ENCODE measurements around the gene SMYD1.

Gene SMYD1

GRCh38 chr2:88148929-88149438 lies 81.4 kb downstream of the SMYD1 start:
- no peak for DNase-seq

DNA sequence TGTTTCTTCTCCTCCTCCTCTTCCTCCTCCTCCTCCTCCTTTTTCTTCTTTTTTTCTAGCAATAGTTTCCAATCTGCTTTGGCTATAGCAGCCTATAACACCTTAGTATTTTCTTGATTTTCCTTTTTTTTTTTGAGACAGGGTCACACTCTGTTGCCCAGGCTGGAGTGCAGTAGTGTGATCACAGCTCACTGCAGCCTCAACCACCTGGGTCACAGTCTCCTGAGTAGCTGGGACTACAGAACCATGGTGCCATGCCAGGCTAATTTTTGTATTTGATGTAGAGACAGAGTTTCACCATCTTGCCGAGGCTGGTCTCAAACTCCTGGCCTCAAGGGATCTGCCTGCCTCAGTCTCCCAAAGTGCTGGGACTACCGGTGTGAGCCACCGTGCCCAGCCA lies 91.9 kb downstream of the SMYD1 start:
- no peak for DNase-seq

DNA sequence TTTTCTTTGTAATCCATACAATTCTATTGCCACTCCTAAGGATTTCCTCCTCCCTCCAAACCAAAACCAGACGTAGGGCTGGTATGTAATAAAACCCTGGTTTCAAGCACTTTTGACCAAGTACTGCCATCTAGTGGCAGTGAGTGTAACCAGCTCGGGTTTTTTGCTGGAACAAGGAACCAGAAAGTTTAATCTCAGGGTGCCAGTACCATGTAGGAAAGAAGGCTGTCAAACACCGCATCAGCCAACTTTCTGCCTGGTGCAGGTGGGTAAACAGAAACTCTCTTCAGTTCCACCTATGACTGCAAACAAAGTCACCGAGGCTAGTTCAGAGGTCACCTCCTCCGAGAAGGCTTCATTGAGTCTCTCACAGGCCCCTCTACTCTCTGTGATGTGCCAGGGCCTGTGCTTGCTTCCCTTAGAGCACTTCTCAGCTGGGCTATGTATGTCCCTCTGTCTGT lies 92.4 kb downstream of the SMYD1 start:
- peak; percentile 40 for DNase-seq

DNA sequence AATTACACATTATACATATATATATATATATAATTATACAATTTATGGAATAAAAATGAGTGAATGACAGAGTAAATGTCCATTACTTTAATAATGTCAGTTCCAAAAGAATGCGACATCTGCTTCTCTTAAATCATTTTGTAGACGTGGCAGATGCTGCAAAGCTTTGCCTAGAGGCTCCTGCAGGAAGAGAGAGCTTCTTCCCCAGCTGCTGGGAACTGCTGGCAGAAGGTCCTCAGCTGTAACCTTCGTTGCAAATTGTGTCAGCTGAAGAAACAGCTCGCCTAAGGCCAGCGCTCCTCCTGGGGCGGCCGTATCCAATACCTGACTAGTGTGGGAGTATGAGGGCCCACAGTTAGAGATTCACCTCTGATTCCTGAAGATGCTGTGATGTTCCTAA lies 92.9 kb downstream of the SMYD1 start:
- no peak for DNase-seq

DNA sequence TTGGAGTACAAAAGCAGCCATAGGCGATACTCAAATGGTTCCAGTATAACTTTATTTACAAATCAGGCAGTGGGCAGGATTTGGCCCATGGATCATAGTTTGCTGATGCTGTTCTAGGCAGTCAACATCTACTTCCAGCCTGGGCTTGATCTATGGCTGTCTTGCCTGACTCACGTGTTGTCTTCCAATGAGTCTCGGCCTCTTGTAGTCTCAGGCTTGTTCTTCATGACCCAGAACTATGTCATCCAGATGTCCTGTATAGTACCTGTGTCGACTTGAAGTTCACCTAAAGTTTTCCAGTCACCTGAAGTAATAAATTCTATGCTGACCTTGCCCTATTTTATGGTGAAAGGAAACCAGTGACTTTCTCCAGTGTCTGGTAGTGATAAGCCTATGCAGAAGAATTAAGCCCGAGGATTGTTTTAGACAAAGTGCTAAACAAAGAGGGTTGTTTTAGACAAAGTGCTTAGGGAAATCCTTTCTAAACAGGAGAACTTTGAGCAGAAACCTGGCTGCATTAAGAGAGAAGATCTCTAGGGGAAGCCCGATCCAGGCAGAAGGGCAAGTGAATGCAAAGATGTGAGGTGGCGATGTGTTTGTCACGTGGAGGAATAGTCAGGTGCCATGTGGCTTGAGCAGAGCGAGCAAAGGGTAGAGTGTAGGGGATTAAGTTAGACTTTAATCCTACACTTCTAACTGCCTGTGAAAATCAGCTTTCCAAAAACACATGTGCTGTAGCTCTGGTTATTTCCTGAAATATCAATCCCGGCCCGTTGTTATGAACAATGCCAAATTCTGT lies 94.0 kb downstream of the SMYD1 start:
- no peak for DNase-seq
